GM20431 (cell line): ENCODE data around the gene TPRG1.

ENCODE experiments used
- in situ Hi-C: fragments of 300-500 bp; cut with MseI, MboI; formaldehyde crosslinking; loops from one replicate; pipeline ENCODE4 v1.15.0; 2020; ENCODE audit warnings: low sequenced_read_pairs; ENCODE audit not compliant: unreplicated experiment

TPRG1 gene

DNA sequence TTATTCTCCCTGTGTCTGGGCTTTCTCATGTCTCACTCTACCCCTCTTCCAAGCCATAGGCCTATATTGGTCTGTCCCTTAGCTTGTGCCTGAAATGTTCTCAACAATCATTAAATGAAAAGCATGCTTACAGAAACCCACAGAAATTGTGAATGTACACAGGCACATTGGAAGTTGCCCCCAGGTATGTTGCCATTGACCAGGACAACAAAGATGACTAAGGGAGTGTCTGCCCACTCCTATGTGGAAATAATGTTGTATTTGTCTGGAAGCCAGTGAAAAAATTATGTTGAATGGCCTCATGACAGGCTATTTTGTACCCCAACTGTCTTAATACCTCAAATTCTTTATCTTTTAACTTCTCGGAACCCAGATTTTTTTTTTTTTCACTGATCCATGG, 102.0 kb downstream of the TPRG1 start:
- in situ Hi-C loops: loop anchor here (10.0 kb wide), 1 partner anchor 681 kb away; no protein-coding TSS in a partner anchor

DNA sequence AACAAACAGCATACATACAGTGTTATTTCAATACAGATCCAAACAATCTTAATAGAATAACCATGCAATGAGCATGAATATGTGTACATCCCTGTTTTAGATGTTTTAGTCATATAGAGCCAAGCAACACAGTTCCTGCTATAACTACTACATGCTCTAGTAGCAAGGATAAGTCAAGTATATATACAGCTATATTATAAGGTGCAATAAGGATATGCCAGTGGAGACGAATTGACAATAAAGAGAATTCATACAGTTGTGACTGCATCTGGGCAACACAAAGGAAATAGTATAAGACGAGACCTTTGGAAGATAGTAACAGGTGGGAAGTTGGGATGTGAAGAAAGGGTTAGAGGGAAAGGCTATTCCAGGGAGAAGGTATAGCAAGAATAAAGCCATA, 103.4 kb downstream of the TPRG1 start:
- in situ Hi-C loops: loop anchor here (10.0 kb wide), 1 partner anchor 680 kb away; no protein-coding TSS in a partner anchor

DNA sequence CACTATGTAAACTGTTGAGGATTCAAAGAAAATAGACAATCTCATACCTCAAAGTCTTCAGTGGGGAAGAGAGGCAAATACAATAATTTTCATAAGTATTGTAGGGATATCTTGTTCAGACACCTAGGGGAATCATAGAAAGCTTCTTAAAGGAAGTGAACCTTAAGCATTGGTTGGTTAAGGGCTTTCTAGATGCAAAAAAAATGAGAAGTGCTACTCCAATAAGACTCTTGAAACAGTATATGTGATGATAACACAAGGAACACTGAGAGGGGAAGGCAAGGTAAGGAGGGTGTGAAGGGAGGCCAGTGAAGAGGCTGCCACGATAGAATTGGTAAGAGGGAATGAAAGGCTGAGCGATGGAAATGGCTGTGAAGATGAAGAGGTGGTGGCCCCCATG, 104.1 kb downstream of the TPRG1 start:
- in situ Hi-C loops: loop anchor here (10.0 kb wide), 1 partner anchor 679 kb away; no protein-coding TSS in a partner anchor

DNA sequence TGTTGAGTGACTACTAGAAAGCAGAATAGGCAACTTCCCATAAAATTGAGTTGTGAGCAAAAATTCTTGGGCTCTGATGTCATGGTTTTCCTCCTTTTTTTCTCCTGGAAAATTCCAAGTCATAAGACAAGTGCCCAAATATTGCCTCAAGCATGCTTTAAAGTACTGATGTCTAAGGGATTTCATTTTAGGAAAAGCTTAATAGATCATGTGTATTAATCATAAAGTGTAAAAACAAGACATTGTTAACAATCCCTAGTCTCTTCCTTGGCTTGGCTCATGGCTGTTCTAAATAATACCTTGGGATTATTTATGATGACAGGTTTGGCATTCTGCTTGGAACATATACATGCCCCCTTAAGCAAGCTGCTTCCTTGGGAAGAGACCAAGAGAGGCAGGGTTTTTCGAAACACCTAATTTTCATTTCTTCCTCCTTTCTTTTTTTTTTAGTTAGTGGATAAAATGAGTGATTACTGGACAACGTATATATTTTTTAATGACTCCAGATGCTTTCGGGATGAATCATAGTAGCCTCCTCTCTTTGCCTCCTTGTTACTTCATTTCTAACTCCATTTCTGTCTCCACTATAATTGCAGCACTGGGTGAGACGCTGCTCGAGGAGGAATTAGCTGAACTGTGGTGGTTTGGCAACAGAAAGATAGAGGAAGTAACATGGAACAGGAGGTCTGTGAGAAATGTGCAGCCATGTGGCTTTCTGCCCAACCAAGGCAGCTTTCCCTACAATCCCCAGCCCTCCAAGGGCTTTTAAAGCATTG, 104.9 kb downstream of the TPRG1 start:
- in situ Hi-C loops: loop anchor here (10.0 kb wide), 1 partner anchor 678 kb away; no protein-coding TSS in a partner anchor

DNA sequence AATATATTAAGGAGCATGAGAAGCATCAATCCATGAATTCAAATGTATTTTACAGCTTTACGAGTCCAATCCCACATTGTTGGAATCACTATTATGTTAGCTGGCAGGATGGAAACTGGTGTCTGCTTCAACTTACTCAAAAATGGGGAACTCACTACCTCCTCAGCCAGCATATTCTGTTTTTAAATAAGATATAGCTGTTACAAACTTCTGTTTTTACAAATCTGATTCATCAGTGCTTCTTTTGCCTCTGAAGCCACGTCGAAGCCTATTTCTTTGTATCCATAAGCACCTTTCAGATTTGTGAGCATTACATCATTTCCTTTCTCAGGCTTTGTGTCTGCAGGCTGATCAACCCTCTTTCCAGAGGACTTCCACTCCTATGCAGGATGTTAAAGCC, 105.9 kb downstream of the TPRG1 start:
- in situ Hi-C loops: loop anchor here (10.0 kb wide), 1 partner anchor 677 kb away; no protein-coding TSS in a partner anchor

DNA sequence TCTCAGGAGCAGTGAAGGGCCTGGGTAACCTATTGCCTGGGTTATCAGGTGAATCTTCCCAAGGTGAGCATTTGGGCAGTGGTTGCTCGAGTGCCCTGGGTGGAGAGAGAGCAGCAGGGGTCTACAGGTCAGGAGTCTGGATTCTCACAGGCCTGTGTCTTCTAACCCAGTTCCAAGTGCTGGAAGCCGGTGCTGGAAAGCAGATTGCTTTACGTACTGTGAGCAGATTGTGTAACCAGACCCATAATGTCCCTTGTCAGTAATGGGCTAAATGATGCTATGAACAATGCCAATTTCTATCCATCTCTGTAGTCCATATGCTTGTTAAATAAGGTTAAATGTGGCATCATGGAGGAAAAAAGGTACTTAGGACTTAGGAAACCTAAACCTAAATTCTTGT, 106.5 kb downstream of the TPRG1 start:
- in situ Hi-C loops: loop anchor here (10.0 kb wide), 1 partner anchor 677 kb away; no protein-coding TSS in a partner anchor

DNA sequence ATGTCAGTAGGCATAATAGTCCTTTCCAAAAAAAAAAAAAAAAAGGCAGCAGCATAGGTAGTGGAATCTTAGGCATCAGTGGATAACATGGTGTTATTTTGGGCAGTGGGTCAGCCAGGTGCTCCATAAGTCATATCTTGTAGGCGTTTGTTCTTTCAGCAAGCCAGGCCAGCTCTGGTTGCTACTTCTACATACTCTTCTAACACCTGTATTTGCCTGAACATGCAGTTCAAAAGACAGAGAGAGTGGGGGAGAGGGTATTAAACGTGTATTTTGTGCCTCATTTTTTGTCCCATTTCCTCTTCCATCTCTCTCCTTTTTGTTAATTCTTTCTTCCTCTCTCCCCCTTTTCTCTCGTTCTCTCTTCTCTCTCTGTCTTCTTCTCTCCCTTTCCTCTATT, 110.4 kb downstream of the TPRG1 start:
- in situ Hi-C loops: no loop called here

DNA sequence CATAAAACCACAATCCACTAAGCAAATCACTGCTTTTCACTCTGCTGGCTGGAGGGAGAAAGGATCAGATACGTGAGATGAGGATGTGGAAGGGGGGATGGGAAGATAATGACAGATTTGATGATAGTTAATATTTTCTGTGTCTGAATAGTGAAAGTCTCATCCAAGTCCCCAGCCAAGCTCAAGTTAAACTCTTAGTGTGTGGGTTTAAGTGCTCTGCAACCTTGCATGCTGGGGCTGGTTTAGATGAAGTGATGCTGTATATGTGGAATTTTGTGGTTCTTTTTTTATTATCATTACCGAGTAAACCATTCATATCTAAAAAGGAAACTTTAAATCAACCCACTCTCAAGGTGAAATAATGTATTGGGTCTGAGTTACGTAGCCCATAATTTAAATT, 111.0 kb downstream of the TPRG1 start:
- in situ Hi-C loops: no loop called here

DNA sequence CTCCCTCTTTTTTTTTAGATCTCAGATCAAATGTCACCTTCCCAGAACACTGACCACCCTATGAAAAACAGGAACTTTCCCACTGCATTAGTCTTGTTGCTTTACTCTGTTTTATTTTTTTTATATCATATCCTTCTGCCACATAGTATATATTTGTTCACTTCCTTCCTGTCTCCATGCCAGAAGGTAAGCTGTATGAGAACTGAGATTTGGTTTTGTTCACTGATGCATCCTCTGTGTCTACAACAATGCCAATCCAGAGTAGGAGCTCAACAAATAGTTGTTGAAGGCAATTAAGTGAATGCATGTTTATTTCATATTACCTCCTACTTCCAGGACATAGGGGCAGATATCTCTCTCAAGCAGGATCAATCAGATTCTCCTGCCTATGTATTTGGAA, 114.4 kb downstream of the TPRG1 start:
- in situ Hi-C loops: no loop called here

DNA sequence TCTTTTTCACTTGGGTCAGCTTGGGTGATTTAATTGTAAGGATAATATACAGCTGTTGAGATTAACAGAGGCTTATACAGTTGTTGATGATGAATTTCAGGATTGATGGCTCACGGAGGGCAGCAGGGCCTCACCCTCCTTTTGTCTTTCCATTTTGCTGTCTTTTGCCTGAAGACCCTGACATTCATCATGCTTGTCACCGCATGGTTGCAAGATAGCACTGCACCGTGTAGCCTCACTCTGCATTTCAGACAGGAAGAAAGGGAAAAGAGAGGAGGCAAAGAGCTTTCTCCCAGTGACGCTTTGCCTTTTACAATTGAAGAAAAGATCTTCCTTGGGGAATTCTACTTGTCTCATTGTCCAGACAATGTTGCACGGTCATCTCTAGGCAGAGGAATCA, 115.1 kb downstream of the TPRG1 start:
- in situ Hi-C loops: no loop called here

DNA sequence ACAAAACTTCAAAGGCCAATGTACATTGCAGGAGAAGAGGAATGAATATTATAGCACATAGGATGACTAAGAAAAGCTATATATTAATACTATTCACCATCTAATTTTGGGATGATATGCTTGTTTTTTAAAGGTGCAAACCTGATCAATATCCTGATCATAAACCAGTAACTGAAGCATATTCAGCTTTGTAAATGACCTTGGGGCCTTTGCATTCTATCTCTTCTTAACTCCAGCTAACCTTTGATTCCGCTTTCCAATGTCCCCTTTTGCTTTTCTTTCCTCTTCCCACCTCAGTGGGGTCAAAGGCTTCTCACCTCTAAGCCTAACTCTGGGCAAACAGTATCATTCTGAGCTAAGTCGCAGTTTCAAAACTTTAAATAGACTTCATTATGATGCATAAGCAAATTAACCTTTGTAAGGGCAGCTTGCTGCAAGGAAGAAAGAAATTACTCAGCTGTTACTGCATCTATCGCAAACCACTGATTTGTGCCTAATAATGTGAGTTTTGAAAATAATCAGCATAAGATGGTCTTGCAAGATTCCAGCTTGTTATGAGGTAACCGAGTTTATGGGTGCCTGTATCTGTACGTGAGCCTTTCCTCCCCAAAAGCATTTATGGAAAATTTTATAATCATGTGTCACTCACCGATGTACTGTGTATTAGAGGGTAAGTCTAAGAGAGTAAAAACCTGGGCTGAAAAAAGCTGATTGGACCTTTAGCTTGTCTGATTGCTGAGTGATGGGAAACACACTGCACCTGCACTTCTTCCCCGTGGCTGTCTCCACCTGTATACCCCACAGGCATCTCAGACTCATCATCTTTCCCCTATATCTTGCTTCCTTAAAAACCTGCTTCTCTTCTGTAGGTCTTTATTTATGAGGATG, 116.8 kb downstream of the TPRG1 start:
- in situ Hi-C loops: no loop called here

DNA sequence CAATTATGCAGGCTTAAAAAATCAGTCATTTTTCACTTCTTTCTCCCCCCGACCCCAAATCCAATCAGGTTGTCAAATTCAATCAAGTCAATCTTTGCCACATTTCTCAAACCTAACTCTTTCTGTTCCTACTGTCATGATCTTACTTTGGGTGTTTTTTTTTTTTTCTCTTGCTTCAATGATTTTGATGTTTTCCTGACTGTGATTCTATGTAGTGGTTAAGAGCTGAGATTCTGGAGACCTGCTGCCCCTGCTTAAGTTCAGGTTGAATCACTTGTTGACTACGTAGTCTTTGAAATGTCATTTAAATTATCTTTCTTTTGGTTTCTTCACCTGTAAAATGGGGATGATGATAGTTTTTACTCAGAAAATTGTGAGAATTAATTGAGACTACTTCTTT, 117.5 kb downstream of the TPRG1 start:
- in situ Hi-C loops: no loop called here

DNA sequence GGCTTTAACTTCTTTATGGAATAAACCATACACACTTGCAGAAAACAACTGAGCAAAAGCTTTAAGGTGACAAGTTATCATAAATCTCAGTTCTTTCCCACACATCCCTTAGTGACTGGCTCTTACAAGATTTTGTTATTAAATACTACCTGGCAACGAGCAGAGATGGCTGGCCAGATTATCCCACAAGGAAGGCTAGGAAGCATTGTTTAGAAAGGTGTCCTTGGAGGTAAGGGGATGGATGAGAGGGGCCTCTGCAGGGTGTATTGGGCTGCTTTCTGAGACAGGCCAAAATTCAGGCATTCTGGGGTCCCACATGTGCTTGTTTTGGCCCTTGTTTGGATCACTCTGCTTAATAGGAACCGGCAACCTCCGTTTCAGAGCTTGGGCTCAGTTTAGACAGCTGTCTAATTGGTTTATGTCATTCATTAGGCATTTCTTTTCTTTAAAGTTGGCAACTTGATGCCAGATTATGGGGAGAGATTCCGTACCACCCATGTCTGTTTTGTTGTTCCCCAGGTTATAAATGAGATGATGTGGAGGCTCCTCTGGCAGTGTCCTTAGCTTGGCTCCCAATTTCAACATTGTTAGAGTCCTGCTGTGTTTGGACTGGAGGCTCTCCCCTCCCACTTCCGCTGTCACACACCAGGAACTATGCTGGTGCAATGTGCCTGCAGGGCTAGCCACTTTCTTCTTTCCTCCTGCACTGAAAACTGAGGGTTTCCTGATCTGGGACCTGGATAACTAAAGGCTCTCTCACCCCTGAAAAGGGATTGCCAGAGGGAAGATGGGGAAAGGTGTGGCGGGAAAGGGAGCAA, 121.1 kb downstream of the TPRG1 start:
- in situ Hi-C loops: no loop called here

DNA sequence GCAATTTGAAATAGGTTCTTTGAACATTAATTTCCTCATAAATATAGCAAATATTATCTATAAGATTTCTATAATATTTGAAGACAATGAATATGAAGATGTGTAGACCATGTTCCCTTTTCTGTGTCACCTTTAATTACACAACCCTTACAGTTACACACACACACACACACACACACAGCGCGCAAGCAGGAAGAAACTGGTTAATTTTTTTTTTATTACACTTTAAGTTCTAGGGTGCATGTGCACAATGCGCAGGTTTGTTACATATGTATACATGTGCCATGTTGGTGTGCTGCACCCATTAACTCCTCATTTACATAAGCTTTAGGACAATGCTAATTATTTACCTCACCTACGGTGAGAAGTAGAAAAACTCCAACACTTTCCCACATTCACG, 122.9 kb downstream of the TPRG1 start:
- in situ Hi-C loops: no loop called here

DNA sequence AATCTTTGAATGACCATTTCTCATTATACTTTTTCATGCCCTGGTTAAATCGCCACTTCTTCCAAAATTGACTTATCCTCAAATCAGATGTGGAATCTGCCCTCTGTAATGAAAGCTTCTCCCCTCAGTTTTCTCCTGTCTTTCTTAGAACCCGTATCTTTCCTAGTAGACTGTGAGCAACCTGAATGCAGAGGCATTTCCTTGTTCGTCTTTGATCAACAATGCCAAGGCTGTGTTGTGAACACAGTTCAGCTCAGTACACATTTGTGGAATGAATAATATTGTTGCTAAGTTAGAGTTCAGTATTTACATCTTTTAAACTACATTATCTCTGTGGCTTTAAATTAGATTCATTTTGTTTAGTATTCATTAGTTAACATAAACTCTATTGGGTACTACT, 123.3 kb downstream of the TPRG1 start:
- in situ Hi-C loops: no loop called here

DNA sequence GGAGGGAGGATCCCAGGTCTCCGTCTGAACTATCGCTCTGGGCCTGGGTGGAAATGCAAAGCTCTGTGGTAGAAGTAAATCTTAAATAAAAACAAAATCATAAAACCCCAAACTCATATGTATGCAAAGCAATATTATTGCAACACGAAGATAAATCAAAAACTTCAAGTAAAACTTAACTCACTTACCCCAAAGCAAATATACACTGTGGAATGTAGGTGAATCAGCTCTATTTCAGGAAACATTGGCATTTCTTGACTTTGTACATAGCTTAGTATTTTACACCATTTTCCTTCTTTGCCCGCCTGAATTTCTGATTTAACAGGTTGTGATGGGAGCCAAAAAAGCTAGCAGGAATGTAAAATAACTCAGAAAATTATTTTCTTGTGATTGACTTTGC, 126.2 kb downstream of the TPRG1 start:
- in situ Hi-C loops: no loop called here

DNA sequence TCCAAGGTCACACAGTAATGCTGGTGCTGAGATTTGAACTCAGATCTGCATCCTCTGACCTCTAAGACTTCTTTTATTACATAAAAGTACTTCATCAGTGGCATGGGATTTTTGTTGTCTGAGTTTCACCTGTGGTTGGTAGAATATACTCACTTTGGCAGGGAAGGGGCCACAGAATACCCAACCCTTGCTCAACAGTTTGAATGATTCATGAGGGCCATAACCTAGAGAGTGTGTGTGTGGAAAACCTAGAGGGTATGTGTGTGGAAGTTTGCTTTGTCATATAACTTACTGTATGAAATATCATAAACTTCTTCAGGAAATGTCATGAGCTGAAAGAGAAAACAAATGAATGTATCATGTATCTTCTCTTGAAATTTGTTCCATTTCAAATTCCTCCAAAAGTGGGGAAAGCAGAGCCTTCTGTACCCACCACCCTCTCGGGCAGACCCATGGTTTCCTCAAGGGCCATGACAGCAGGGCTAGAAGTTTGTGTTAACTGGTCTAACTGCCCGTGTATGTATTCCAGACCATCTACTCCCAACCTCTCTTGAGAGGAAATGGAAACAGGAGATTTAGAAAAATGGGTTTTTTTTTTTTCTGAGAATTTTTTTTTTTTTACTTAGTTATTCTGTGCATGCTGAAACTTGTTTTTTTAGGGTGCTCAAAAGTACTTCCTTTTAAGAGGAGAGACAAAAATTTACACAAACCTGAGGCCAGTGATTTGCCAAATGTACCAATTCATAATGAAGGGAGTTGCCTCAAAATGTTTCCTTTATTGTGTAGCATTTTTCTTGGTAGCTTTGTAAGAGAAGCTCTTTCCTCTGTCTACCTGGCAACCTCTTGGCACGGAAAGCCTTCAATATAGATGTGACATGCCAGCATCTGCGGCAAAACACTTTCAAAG, 127.0 kb downstream of the TPRG1 start:
- in situ Hi-C loops: no loop called here

DNA sequence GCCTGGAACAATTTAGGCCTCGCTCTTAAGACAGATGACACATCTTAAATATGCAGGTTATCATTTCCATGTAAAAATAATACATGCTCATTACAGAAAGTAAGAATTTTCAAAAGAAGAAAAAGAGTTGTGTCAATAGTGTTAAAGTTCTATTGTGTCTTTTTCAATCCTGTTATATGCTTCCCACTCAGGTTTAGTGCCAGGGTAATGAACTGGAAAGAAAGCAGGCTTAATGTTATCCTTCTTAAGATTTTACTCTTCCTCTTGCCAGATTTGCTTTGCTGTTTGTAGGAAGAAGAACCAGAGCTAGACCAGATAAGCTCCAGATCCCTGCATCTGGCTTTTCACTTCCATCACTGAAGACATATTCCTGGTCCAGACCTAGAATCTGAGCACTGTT, 128.6 kb downstream of the TPRG1 start:
- in situ Hi-C loops: no loop called here

DNA sequence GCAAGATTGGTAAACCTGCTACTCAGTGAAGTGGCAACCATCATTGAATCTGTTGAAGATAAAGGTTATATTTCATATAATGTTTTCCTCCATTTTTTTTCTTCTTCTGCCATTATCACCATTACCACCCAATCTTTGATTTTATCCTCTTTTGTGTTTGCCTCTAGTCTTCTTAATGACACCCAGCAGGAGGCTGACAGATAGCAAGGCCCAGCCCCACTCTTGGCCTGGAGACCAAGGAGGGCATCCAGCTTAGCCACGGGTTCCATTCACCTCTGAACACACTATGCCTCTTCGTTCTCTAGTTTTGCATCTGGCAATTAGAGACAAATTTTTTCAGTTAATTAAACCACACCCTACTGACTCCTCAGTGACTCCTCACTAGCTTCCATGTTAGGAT, 129.7 kb downstream of the TPRG1 start:
- in situ Hi-C loops: no loop called here
